GM19452 (cell line): Measurements from ENCODE around the gene ZNF583.
A peak's percentile ranks its signal among the peaks of the same experiment; 100 is the strongest.

Experiments
- ATAC-seq: cut with Tn5 transposase; IDR thresholded peaks from one replicate; pipeline ENCODE4 v1.9.1; 2021; ENCODE audit not compliant: unreplicated experiment

The ZNF583 gene

GRCh38 chr19:56403764-56404704 is at the start of gene ZNF583:
Gene ZNF583 (plus strand): TSS chr19:56404332. CDS start chr19:56407115, 2,783 bp downstream.
- peak; percentile 82 for ATAC-seq

- ATAC-seq, result no peak
These were observed 48.6 kb upstream of the ZNF583 start for GRCh38 chr19:56355517-56355916.

DNA sequence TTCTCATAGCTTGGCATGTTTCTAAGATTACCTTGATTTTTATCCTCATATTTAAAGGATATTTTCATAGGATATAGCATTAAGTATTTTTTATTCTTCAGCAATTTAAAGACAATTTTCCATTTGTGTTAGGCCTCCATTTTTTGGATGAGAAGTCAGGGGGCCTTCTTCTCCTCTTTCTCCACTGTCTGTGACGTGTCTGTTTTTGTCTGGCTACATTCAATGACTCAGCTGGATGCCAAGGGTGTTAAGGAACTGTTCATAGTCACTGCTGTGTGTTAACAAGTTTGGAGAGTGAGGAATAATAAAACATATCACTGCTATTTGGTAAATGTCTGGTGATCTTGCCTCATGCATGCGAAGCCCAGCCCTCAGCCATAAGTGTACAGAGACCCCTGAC is 47.2 kb upstream of the ZNF583 start:
- no peak for ATAC-seq

DNA sequence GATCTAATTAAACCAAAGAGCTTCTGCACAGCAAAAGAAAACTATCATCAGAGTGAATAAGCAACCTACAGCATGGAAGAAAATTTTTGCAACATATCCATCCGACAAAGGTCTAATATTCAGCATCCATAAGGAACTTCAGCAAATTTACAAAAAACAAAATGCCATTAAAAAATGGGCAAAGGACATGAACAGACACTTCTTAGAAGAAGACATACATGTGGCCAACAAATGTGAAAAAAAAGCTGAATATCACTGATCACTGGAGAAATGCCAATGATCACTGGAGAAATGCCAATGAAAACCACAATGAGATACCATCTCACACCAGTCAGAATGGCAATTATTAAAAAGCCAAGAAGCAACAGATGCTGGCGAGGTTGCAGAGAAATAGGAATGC is 43.3 kb upstream of the ZNF583 start:
- ATAC-seq, result no peak

DNA sequence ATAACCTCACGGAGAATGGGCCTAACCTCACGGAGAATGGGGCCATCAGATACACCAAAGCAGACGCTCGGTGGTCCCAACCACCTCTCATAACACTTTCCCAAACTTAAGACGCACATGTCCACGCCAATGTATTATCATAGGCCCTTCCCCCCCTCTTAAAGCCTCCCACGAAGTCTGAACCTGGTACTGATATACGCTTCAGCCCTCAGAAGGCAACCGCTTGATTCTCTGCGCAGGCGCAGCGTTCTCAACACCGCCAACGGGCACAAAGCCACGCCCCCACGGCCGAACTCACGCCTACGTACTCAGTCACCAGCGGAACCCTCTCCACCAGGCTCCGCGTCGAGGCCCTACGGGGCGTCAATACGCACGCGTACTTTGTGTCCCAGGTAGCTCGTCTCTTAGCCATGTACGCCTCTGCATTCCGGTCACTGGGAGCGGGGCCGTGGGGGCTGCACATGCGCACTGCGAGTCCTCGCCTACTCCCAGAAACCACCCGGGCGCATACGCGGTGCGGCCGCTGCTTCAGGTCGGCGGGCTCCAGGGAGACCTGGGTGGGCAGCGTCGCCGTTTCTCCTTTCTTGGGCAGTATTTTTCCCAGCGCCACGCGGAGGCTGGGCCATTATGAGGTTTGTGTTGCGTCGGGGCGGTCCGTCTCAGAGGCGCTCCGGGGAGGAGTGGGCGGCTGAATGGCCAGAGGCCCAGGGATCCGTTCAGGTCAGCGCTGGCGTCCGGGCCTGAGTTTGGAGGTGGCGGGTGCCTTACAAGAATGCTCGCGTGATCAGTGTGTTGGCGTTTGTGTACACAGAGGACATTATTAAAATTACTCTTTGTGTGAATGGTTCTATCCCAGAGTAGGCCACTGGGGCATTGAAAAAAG is 36.1 kb upstream of the ZNF583 start:
- peak; percentile 63 for ATAC-seq

GRCh38 chr19:56369886-56370676 is 34.1 kb upstream of the ZNF583 start:
- no peak for ATAC-seq

GRCh38 chr19:56372281-56372680 is 31.9 kb upstream of the ZNF583 start:
- no peak for ATAC-seq

GRCh38 chr19:56377105-56377924 is 26.8 kb upstream of the ZNF583 start:
- ATAC-seq, result no peak

DNA sequence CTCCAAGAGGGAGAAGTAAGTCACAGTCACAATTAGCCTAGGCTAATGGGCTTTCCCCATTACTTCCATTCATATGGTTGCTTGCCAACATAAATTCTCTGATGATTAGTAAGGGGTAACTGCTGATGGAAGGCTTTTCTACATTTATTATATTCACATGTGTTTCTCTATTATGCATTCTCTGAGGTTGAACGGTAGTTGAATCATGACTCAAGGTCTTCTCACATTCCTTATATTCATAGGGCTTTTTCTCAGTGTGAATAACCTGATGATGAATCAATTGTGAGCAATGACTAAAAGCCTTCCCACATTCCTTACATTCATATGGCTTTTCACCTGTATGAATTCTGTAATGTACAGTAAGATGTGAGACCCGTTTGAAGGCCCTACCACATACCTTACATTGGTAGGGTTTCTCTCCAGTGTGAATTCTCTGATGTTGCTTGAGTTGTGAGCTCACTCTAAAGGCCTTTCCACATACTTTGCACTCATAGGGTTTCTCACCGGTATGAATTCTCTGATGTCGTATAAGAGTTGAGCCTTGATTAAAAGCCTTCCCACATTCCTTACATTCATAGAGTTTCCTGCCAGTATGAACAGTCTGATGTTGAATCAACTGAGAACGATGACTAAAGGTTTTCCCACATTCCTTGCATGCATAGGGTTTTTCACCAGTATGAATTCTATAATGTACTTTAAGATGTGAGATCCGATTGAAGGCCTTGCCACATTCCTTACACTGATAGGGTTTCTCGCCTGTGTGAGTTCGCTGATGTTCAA is 20.1 kb upstream of the ZNF583 start:
- ATAC-seq, result no peak

DNA sequence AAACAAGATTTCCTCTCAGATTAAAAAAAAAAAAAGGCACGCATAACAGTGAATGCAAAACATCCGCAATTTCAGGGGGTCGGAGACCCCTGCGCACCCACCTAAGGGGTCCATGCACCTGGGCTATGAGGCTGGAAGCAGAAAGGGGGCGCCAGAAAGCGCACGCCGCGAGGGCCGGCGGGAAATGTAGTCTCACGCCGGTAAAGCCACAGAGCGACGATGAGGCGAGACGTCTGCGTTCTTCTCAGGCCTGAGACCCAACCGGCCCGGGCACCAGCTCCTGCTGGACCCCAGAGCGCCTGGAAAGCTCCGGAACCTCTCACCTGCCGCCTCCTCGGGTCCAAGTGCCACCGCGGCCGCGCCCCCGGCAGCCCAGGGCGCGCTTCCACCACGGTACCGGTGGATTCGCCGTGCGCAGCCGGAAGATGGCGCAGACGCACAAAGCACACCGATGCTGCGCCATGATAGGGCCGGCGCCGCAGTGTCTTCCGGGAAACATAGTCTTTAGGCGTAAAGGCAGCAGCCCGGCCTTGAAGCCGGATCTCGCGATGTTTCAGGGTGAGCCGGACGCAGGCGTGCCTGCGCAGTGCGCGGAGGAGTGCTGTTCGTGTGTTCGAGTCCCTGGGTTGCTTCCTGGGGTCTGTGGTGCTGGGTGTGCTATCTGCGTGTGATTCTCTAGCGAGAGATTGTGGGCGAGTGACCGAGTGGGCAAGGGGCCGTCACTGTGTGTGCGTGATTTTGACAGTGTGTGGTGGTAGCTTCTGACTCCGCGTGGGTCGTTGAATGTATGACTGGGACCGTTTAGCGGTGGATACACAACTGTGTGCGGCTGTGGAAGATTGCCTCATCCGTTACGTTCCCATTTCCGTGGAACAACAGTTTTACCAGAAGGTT is 10.8 kb upstream of the ZNF583 start, which contains the start of gene ZNF582:
TSS of gene ZNF582 (minus strand) at position 416 of the 894 bp plus-strand sequence. CDS start 1,782 bp downstream, outside the sequence.
- ATAC-seq, result peak; percentile 94

DNA sequence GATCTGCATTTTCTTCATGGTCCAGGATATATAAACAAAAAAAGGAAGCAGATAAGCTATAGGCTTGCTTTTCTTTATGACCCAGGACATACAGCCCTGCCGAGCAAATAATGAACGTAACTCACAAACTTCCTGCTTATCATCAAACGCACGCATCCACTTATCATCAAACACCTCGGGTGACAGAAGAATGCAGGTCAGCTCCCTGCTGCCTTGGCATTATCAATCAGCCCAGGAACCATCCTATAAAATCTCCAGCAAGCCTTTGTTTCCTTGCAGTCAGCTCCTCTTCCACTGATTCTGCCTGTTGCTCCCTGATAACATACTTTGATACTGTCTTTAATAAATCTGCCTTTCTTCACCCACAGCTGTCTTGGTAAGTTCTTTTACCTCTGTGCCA is 5.3 kb upstream of the ZNF583 start:
- no peak for ATAC-seq

DNA sequence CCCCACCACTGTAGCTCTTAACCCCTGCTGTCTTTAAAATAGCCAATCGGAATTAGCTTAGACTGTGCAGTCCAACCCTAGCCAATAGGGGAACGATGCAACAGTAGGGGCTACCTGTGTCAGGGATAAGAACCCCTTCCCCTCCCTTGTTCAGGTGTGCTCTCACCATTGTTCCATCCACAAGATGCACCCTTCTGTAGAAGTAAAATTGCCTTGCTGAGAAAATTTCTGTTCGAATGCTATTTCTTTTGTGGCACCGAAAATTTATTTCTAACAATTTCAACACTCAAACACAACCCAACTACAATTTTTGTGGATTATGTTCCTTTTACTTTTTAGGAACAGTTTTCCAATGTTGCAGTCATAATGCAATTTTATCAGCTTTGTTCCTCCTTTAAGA is 3.6 kb upstream of the ZNF583 start:
- no peak for ATAC-seq

- ATAC-seq, result peak; percentile 4
These were observed 871 bp upstream of the ZNF583 start for GRCh38 chr19:56403261-56403660.

GRCh38 chr19:56404705-56405056 is 549 bp downstream of the ZNF583 start:
- no peak for ATAC-seq

- ATAC-seq, result no peak
These were observed 930 bp downstream of the ZNF583 start for GRCh38 chr19:56405062-56405461.

- no peak for ATAC-seq
These were observed 19.3 kb downstream of the ZNF583 start for GRCh38 chr19:56423276-56423984.

- no peak for ATAC-seq
These were observed 19.8 kb downstream of the ZNF583 start for GRCh38 chr19:56423985-56424353.
